SK-N-SH treated with all-trans-retinoic acid at 6 μM for 48 hours (cell line): ENCODE results near the gene S100A7.
"Not testable (repeated sequence)": the region's sequence is repeated elsewhere in the genome, so short reads cannot be mapped to it uniquely, and the experiment has no call there.

Source experiments
- ATAC-seq: fragments of 200-7000 bp; cut with Tn5 transposase; 3 replicates; pipeline ENCODE4 v1.9.1; 2020; ENCODE audit warnings: mild to moderate bottlenecking, moderate library complexity
- ARNTL ChIP-seq: fragments of 450-650 bp; formaldehyde crosslinking; IDR thresholded peaks from 2 replicates; pipeline ENCODE4 v1.5.0; 2020; ENCODE audit warnings: low read depth, mild to moderate bottlenecking, moderate library complexity, borderline replicate concordance
- BACH2 ChIP-seq: fragments of 250-450 bp; sonication (Bioruptor Pico); IDR thresholded peaks from 2 replicates; pipeline ENCODE4 v1.9.0; 2021; ENCODE audit warnings: mild to moderate bottlenecking, borderline replicate concordance
- CREB5 ChIP-seq: fragments of 250-450 bp; sonication (Bioruptor Pico); IDR thresholded peaks from 2 replicates; pipeline ENCODE4 v1.5.1; 2020; ENCODE audit warnings: low read depth, mild to moderate bottlenecking, moderate library complexity
- CSDC2 ChIP-seq: fragments of 250-450 bp; sonication (Bioruptor Pico); IDR thresholded peaks from 2 replicates; pipeline ENCODE4 v1.5.0; 2020; ENCODE audit warnings: mild to moderate bottlenecking, moderate library complexity
- ESRRG ChIP-seq: fragments of 250-450 bp; sonication (Bioruptor Pico); IDR thresholded peaks from 2 replicates; pipeline ENCODE4 v1.6.1; 2021; ENCODE audit warnings: mild to moderate bottlenecking
- GLIS3 ChIP-seq: fragments of 250-450 bp; sonication (Bioruptor Pico); IDR thresholded peaks from 2 replicates; pipeline ENCODE4 v1.5.0; 2020; ENCODE audit warnings: mild to moderate bottlenecking, moderate library complexity
- ISL1 ChIP-seq: fragments of 250-450 bp; sonication (Bioruptor Pico); IDR thresholded peaks from 2 replicates; pipeline ENCODE4 v2.1.2; 2022; ENCODE audit warnings: mild to moderate bottlenecking, moderate library complexity
- OSR1 ChIP-seq: fragments of 250-450 bp; sonication (Bioruptor Pico); IDR thresholded peaks from 2 replicates; pipeline ENCODE4 v1.8.0; 2022; ENCODE audit warnings: moderate library complexity, mild to moderate bottlenecking, inconsistent platforms
- POU6F1 ChIP-seq: fragments of 250-450 bp; sonication (Bioruptor Pico); IDR thresholded peaks from 2 replicates; pipeline ENCODE4 v1.8.0; 2021; ENCODE audit warnings: low read depth, mild to moderate bottlenecking, moderate library complexity, borderline replicate concordance
- PPARA ChIP-seq: fragments of 250-450 bp; sonication (Bioruptor Pico); IDR thresholded peaks from 2 replicates; pipeline ENCODE4 v1.5.0; 2020; ENCODE audit warnings: mild to moderate bottlenecking, borderline replicate concordance
- RARB ChIP-seq: fragments of 250-450 bp; sonication (Bioruptor Pico); IDR thresholded peaks from 2 replicates; pipeline ENCODE4 v1.8.0; 2021; ENCODE audit warnings: mild to moderate bottlenecking, moderate library complexity
- SNAI2 ChIP-seq: fragments of 250-450 bp; sonication (Bioruptor Pico); IDR thresholded peaks from 2 replicates; pipeline ENCODE4 v1.5.0; 2020; ENCODE audit warnings: mild to moderate bottlenecking, moderate library complexity
- TCF4 ChIP-seq: fragments of 250-450 bp; sonication (Bioruptor Pico); IDR thresholded peaks from 2 replicates; pipeline ENCODE4 v1.8.0; 2021; ENCODE audit warnings: mild to moderate bottlenecking, moderate library complexity, borderline replicate concordance
- TOX ChIP-seq: fragments of 250-450 bp; sonication (Bioruptor Pico); IDR thresholded peaks from 2 replicates; pipeline ENCODE4 v1.8.0; 2021; ENCODE audit warnings: mild to moderate bottlenecking, moderate library complexity, borderline replicate concordance
- ZC3H10 ChIP-seq: fragments of 250-450 bp; sonication (Bioruptor Pico); IDR thresholded peaks from 2 replicates; pipeline ENCODE4 v1.5.1; 2021; ENCODE audit warnings: mild to moderate bottlenecking, moderate library complexity
- ZFP3 ChIP-seq: fragments of 250-450 bp; sonication (Bioruptor Pico); IDR thresholded peaks from 2 replicates; pipeline ENCODE4 v1.5.0; 2020; ENCODE audit warnings: mild to moderate bottlenecking, moderate library complexity
- ZFP30 ChIP-seq: fragments of 450-650 bp; formaldehyde crosslinking; IDR thresholded peaks from 2 replicates; pipeline ENCODE4 v1.5.0; 2022; ENCODE audit warnings: mild to moderate bottlenecking, moderate library complexity
- ZNF565 ChIP-seq: fragments of 450-650 bp; formaldehyde crosslinking; conservative IDR thresholded peaks from 2 replicates; pipeline ENCODE4 v1.5.0; 2020; ENCODE audit warnings: low read depth, mild to moderate bottlenecking, moderate library complexity
- ZNF70 ChIP-seq: fragments of 450-650 bp; formaldehyde crosslinking; IDR thresholded peaks from 2 replicates; pipeline ENCODE4 v1.5.0; 2020; ENCODE audit warnings: mild to moderate bottlenecking, moderate library complexity
- ZNF8 ChIP-seq: fragments of 450-650 bp; formaldehyde crosslinking; IDR thresholded peaks from 2 replicates; pipeline ENCODE4 v1.5.0; 2020; ENCODE audit warnings: mild to moderate bottlenecking, moderate library complexity
- TF ChIP-seq, protein P1 (sequence below): fragments of 250-450 bp; sonication (Bioruptor Pico); IDR thresholded peaks from 2 replicates; pipeline ENCODE4 v1.5.1; 2021; ENCODE audit warnings: mild to moderate bottlenecking, moderate library complexity
- TF ChIP-seq, protein P2 (sequence below): fragments of 250-450 bp; sonication (Bioruptor Pico); IDR thresholded peaks from 2 replicates; pipeline ENCODE4 v1.8.0; 2020; ENCODE audit warnings: mild to moderate bottlenecking, moderate library complexity, borderline replicate concordance

The S100A7 gene

GRCh38 chr1:153426809-153427208 is 33.6 kb downstream of the S100A7 start:
- TF ChIP-seq POU6F1 (CRISPR knock-in tag) (no peak), ZC3H10 (CRISPR knock-in tag) (no peak), ZNF70 (CRISPR knock-in tag) (no peak), ZNF8 (no peak), GLIS3 (CRISPR knock-in tag) (no peak), ZFP3 (CRISPR knock-in tag) (no peak), TOX (CRISPR knock-in tag) (no peak), ZFP30 (no peak), ARNTL (CRISPR knock-in tag) (no peak), PPARA (CRISPR knock-in tag) (no peak), CREB5 (no peak), ZNF565 (CRISPR knock-in tag) (no peak), TCF4 (no peak), RARB (no peak), SNAI2 (CRISPR knock-in tag) (no peak), BACH2 (CRISPR knock-in tag) (no peak), ESRRG (CRISPR knock-in tag) (no peak), OSR1 (CRISPR knock-in tag) (no peak)
- TF ChIP-seq, protein P1, sequence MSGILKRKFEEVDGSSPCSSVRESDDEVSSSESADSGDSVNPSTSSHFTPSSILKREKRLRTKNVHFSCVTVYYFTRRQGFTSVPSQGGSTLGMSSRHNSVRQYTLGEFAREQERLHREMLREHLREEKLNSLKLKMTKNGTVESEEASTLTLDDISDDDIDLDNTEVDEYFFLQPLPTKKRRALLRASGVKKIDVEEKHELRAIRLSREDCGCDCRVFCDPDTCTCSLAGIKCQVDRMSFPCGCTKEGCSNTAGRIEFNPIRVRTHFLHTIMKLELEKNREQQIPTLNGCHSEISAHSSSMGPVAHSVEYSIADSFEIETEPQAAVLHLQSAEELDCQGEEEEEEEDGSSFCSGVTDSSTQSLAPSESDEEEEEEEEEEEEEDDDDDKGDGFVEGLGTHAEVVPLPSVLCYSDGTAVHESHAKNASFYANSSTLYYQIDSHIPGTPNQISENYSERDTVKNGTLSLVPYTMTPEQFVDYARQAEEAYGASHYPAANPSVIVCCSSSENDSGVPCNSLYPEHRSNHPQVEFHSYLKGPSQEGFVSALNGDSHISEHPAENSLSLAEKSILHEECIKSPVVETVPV (CRISPR knock-in tag): no peak
- ATAC-seq: no peak

GRCh38 chr1:153422450-153423068 is 37.9 kb downstream of the S100A7 start:
- TF ChIP-seq TCF4: no peak
- no peak for TF ChIP-seq ARNTL (CRISPR knock-in tag)
- no peak for TF ChIP-seq OSR1 (CRISPR knock-in tag)
- ATAC-seq: peak; percentile 88

- no peak for ATAC-seq
- no peak for TF ChIP-seq CSDC2 (CRISPR knock-in tag)
- TF ChIP-seq, protein P2, sequence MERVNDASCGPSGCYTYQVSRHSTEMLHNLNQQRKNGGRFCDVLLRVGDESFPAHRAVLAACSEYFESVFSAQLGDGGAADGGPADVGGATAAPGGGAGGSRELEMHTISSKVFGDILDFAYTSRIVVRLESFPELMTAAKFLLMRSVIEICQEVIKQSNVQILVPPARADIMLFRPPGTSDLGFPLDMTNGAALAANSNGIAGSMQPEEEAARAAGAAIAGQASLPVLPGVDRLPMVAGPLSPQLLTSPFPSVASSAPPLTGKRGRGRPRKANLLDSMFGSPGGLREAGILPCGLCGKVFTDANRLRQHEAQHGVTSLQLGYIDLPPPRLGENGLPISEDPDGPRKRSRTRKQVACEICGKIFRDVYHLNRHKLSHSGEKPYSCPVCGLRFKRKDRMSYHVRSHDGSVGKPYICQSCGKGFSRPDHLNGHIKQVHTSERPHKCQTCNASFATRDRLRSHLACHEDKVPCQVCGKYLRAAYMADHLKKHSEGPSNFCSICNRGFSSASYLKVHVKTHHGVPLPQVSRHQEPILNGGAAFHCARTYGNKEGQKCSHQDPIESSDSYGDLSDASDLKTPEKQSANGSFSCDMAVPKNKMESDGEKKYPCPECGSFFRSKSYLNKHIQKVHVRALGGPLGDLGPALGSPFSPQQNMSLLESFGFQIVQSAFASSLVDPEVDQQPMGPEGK (CRISPR knock-in tag): no peak
- no peak for TF ChIP-seq ARNTL (CRISPR knock-in tag)
- TF ChIP-seq ZNF8: no peak
- TF ChIP-seq GLIS3 (CRISPR knock-in tag): no peak
- no peak for TF ChIP-seq SNAI2 (CRISPR knock-in tag)
- TF ChIP-seq CREB5: no peak
- no peak for TF ChIP-seq BACH2 (CRISPR knock-in tag)
- TF ChIP-seq ZFP3 (CRISPR knock-in tag): no peak
- no peak for TF ChIP-seq ZFP30
- TF ChIP-seq ISL1 (CRISPR knock-in tag): no peak
- no peak for TF ChIP-seq PPARA (CRISPR knock-in tag)
- TF ChIP-seq RARB: no peak
- TF ChIP-seq, protein P1 (CRISPR knock-in tag): no peak
- no peak for TF ChIP-seq ZNF70 (CRISPR knock-in tag)
- no peak for TF ChIP-seq ZC3H10 (CRISPR knock-in tag)
- no peak for TF ChIP-seq ESRRG (CRISPR knock-in tag)
Observed at GRCh38 chr1:153420306-153420705, 40.1 kb downstream of the S100A7 start.

GRCh38 chr1:153419436-153419793 is 41.0 kb downstream of the S100A7 start:
- not testable (repeated sequence) for ATAC-seq

DNA sequence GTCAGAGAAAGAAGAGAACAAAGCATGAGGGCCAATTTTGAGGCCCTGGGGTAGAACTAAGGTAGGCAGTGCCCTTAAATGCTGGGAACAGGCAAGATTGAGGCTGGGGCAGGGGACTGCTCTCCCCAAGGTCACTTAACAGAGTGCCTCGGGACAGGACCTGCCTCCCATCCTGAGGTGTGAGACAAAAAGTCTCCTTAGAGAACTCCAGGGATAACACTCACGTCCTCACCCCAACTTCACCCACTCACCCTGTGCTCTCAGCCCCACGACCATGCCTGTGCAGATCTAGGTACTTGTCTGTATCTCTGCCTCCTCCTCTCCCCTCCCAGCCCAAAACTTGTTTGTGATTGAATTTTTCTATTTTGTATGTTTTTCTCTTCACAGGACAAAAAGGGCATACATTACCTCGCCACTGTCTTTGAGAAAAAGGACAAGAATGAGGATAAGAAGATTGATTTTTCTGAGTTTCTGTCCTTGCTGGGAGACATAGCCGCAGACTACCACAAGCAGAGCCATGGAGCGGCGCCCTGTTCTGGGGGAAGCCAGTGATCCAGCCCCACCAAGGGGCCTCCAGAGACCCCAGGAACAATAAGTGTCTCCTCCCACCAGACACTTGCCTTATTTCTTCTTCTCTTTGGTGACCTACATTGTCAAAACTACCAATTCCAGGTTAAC is 41.6 kb downstream of the S100A7 start:
- not testable (repeated sequence) for ATAC-seq
